Stomach (tissue), 4 donors: Measurements from ENCODE around the gene MOGAT1.

Experiments
- CTCF ChIP-seq, 7 experiments: fragments of 450-650 bp in 4 of 7; fragments of 200-600 bp in 3 of 7; sonication (generic) in 3 of 7; IDR thresholded peaks; one replicate each; pipeline ENCODE4 v1.5.1; 2016 to 2019; ENCODE audit warnings: antibody characterized with exemption in 7 of 7, control low read depth in 2 of 7, mild to moderate bottlenecking in 1 of 7
- POLR2AphosphoS5 ChIP-seq, 3 donors: sonication (generic); formaldehyde crosslinking; IDR thresholded peaks; one replicate each; pipeline ENCODE4 v1.6.1; 2016; ENCODE audit warnings: antibody characterized with exemption in 3 of 3

- TF ChIP-seq CTCF (IDR thresholded peaks at IDR 0.05) (no peak), POLR2AphosphoS5 (IDR thresholded peaks at IDR 0.05) (no peak)
Measured at GRCh38 chr2:222706616-222707015, 35.2 kb downstream of the MOGAT1 start.
